ENCODE measurements around the gene PGM2.

DNA sequence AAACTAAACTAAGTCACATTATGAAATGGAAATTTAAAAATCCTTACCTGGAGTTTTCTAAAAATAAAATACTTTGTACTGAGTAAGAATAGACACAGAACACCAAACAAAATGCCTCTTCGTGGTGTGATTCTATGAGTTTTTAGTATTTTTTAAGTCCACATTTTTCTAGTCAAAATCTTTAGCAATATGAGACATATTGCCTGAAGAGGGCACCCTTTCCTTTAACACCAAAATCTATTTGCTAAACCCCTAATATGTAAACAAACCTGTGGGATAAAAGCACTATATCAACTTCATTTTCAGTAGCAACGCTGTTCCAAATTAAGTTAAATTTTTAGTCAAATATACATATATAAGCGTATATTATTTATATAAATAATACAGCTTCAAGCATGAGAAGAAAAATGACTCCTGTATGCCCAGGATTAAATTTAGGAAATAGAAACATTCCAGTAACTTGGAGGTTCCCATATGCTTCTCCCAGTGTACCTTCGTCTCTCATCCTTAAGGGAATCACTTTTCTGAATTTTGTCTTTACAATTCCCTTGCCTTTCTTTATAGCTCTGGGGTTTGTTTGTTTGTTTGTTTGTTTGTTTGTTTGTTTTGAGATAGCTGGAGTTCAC is 23.0 kb upstream of the PGM2 start:
- no peak for TF ChIP-seq EZH2 (IDR thresholded peaks at IDR 0.05; ENCODE audit: borderline replicate concordance, low read depth, low read length, severe bottlenecking)
- TF ChIP-seq, protein P1, sequence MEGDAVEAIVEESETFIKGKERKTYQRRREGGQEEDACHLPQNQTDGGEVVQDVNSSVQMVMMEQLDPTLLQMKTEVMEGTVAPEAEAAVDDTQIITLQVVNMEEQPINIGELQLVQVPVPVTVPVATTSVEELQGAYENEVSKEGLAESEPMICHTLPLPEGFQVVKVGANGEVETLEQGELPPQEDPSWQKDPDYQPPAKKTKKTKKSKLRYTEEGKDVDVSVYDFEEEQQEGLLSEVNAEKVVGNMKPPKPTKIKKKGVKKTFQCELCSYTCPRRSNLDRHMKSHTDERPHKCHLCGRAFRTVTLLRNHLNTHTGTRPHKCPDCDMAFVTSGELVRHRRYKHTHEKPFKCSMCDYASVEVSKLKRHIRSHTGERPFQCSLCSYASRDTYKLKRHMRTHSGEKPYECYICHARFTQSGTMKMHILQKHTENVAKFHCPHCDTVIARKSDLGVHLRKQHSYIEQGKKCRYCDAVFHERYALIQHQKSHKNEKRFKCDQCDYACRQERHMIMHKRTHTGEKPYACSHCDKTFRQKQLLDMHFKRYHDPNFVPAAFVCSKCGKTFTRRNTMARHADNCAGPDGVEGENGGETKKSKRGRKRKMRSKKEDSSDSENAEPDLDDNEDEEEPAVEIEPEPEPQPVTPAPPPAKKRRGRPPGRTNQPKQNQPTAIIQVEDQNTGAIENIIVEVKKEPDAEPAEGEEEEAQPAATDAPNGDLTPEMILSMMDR (IDR thresholded peaks at IDR 0.05; ENCODE audit: borderline replicate concordance, extremely low read depth, low read length, poor library complexity, severe bottlenecking) = peak; percentile 62
